MCF 10A (cell line): Measurements from ENCODE around the gene ZNF548. TPM values are rescaled to one million over a fixed set of nuclear protein-coding genes. Genes with fewer than 3 reads are reported as not detected.

ENCODE experiments used
- BruUV-seq: library from RNA; stranded (reverse); fragments of 400-500 nt; replicated peaks from 2 replicates; lab custom pipeline; 2021; lab: Mats Ljungman, UMichigan
- CTCF ChIA-PET: fragments of 300-600 bp; sonication (Branson Sonifier 250); formaldehyde crosslinking; extraction: SDS; loops from one replicate; lab custom pipeline; 2021; ENCODE audit warnings: antibody characterized with exemption, inconsistent platforms; lab: Yijun Ruan, JAX
- POLR2A ChIA-PET: fragments of 300-600, 350-650 bp; sonication (Branson Sonifier 250); formaldehyde crosslinking; extraction: SDS; loops from one replicate; lab custom pipeline; 2020; ENCODE audit warnings: antibody characterized with exemption, inconsistent platforms; lab: Yijun Ruan, JAX
- DNase-seq: peaks from one replicate; pipeline ENCODE4 v3.0.0-alpha.2; 2018; ENCODE audit not compliant: unreplicated experiment
- H3K27ac Mint-ChIP-seq: one replicate; pipeline ENCODE4 v1.8.0; 2022; ENCODE audit warnings: mild to moderate bottlenecking, low read depth, mixed read lengths; ENCODE audit not compliant: unreplicated experiment
- H3K27me3 Mint-ChIP-seq: one replicate; pipeline ENCODE4 v1.8.0; 2022; ENCODE audit warnings: mixed read lengths; ENCODE audit not compliant: insufficient read depth, unreplicated experiment
- H3K36me3 Mint-ChIP-seq: one replicate; pipeline ENCODE4 v1.8.0; 2022; ENCODE audit warnings: mild to moderate bottlenecking, moderate library complexity, mixed read lengths; ENCODE audit not compliant: insufficient read depth, unreplicated experiment
- H3K4me1 Mint-ChIP-seq: one replicate; pipeline ENCODE4 v1.8.0; 2022; ENCODE audit warnings: mixed read lengths; ENCODE audit not compliant: insufficient read depth, unreplicated experiment
- H3K4me3 Mint-ChIP-seq: one replicate; pipeline ENCODE4 v1.8.0; 2022; ENCODE audit warnings: mild to moderate bottlenecking, moderate library complexity, mixed read lengths; ENCODE audit not compliant: unreplicated experiment
- H3K9me3 Mint-ChIP-seq: one replicate; pipeline ENCODE4 v1.8.0; 2022; ENCODE audit warnings: mixed read lengths; ENCODE audit not compliant: unreplicated experiment
- CTCF ChIP-seq: fragments of 200-600 bp; IDR thresholded peaks from one replicate; pipeline ENCODE4 v1.8.0; 2022; ENCODE audit warnings: antibody characterized with exemption, mild to moderate bottlenecking; ENCODE audit not compliant: unreplicated experiment
- intact Hi-C: fragments of 100-400 bp; cut with micrococcal nuclease; formaldehyde crosslinking; loops from 2 replicates; pipeline ENCODE4 v1.14.1; 2022
- total RNA-seq: library from RNA; stranded (reverse); gene quantifications from 2 replicates; pipeline ENCODE4 v1.2.3, GENCODE V29; 2022

ZNF548 gene
- total RNA-seq, 1 experiment from 2014 or later = 23.7 TPM

- Mint-ChIP-seq H3K27ac (peak within 1 kb of the TSS; percentile 86), H3K9me3 (peaks cover 12% of the 10 kb centered on the region), H3K4me3 (peak within 1 kb of the TSS; percentile 97), H3K36me3 (peaks cover 30% of the 10 kb centered on the region), H3K4me1 (peaks cover 14% of the 10 kb centered on the region), H3K27me3 (no peaks in the 10 kb centered on the region)
- TSS peak; percentile 57 for BruUV-seq
- no peak for TF ChIP-seq CTCF
- ChIA-PET POLR2A (interaction anchor here (0.9 to 3.5 kb wide), 7 partner anchors 12 to 1109 kb away, joined by 3 to 20 read pairs (median 3); partner anchors contain the start of genes ZBTB45, ZNF543, ZNF548 and ZNF749), CTCF (interaction anchor here (0.6 to 2.2 kb wide), 3 partner anchors 12 to 1009 kb away, joined by 3 to 10 read pairs (median 4); no protein-coding TSS in a partner anchor)
- intact Hi-C loops = no loop called here
- DNase-seq = peak; percentile 96
These were observed 21.4 kb downstream of the ZNF548 start, which contains the start of gene ZNF17 for GRCh38 chr19:57410877-57411671. TSS of gene ZNF17 (plus strand) at chr19:57411161. CDS start at chr19:57413616, 2,455 bp downstream.

GRCh38 chr19:57419439-57419838 is 29.8 kb downstream of the ZNF548 start:
- Mint-ChIP-seq H3K9me3 (peaks cover 21% of the 10 kb centered on the region), H3K4me1 (no peaks in the 10 kb centered on the region), H3K4me3 (no peak overlapping the region), H3K27me3 (no peaks in the 10 kb centered on the region), H3K36me3 (peaks cover 55% of the 10 kb centered on the region), H3K27ac (no peak overlapping the region)
- ChIA-PET POLR2A (no interaction called here), CTCF (interaction anchor here (0.7 to 2.4 kb wide), 2 partner anchors 13 to 128 kb away, joined by 3 to 7 read pairs; no protein-coding TSS in a partner anchor)
- no peak for TF ChIP-seq CTCF
- no TSS peak for BruUV-seq
- DNase-seq = no peak
- intact Hi-C loops = no loop called here

- peaks cover 39% of the 10 kb centered on the region for H3K36me3 Mint-ChIP-seq
- H3K9me3 Mint-ChIP-seq = peaks cover 9% of the 10 kb centered on the region
- no peak overlapping the region for H3K4me3 Mint-ChIP-seq
- intact Hi-C loops = no loop called here
- ChIA-PET CTCF (no interaction called here), POLR2A (no interaction called here)
- no peaks in the 10 kb centered on the region for H3K27me3 Mint-ChIP-seq
- DNase-seq = no peak
- no peaks in the 10 kb centered on the region for H3K4me1 Mint-ChIP-seq
- no peak for TF ChIP-seq CTCF
- H3K27ac Mint-ChIP-seq = no peak overlapping the region
- TSS peak; percentile 16 for BruUV-seq
These were observed 31.4 kb downstream of the ZNF548 start for GRCh38 chr19:57421037-57421436.

- Mint-ChIP-seq H3K27me3 (no peaks in the 10 kb centered on the region), H3K4me1 (peaks cover 21% of the 10 kb centered on the region), H3K27ac (peak overlapping the region; percentile 93), H3K4me3 (peak overlapping the region; percentile 99), H3K9me3 (peaks cover 19% of the 10 kb centered on the region), H3K36me3 (peaks cover 28% of the 10 kb centered on the region)
- TSS peak; percentile 87 for BruUV-seq
- no peak for TF ChIP-seq CTCF
- POLR2A ChIA-PET = interaction anchor here (0.6 to 2.4 kb wide), 14 partner anchors 8 to 892 kb away, joined by 3 to 20 read pairs (median 4); partner anchors contain the start of genes TRAPPC2B, ZNF17, ZNF264 and ZNF419
- intact Hi-C loops = no loop called here
- DNase-seq = no peak
- CTCF ChIA-PET = interaction anchor here (1.0 to 1.4 kb wide), 3 partner anchors 12 to 30 kb away, joined by 3 to 9 read pairs (median 5); no protein-coding TSS in a partner anchor
These were observed 44.9 kb downstream of the ZNF548 start for GRCh38 chr19:57434386-57435061.
